Cardiac muscle cell (in vitro differentiated cells and primary cell): ENCODE data around the gene FDX1. TPM values are rescaled to one million over a fixed set of nuclear protein-coding genes. Genes with fewer than 3 reads are reported as not detected.

Experiments
- DNase-seq, 2 donors: peaks; one replicate each; pipeline versions ENCODE4 v3.0.0 to v3.0.0-alpha.2; 2010 to 2017; ENCODE audit warnings: low read depth in 1 of 2, low spot score in 1 of 2
- H3K27ac ChIP-seq: fragments of 200-600 bp; sonication (generic); 2 replicates; pipeline ENCODE4 v1.5.1; 2016
- H3K27me3 ChIP-seq: fragments of 200-600 bp; sonication (generic); 2 replicates; pipeline ENCODE4 v1.6.0; 2016; ENCODE audit warnings: control low read depth
- H3K36me3 ChIP-seq: fragments of 200-600 bp; sonication (generic); 2 replicates; pipeline ENCODE4 v1.5.1; 2016; ENCODE audit warnings: control low read depth
- H3K4me1 ChIP-seq: fragments of 200-600 bp; sonication (generic); 2 replicates; pipeline ENCODE4 v1.8.1; 2017; ENCODE audit warnings: low read depth, mild to moderate bottlenecking, mixed run types
- H3K4me3 ChIP-seq: fragments of 200-600 bp; sonication (generic); 2 replicates; pipeline ENCODE4 v1.5.1; 2016; ENCODE audit warnings: mild to moderate bottlenecking
- H3K9me3 ChIP-seq: fragments of 200-600 bp; sonication (generic); 2 replicates; pipeline ENCODE4 v1.5.1; 2017; ENCODE audit warnings: low read depth, mild to moderate bottlenecking, control low read depth
- polyA plus RNA-seq: library from polyadenylated mRNA; unstranded; fragments of >200 nt; fragmentation: Nextera tagmentation; extraction: Ambion mirVana; gene quantifications from 2 replicates; pipeline ENCODE4 v1.2.1, GENCODE V29; 2016
- total RNA-seq: library from RNA; depleted of rRNA; stranded (reverse); fragments of >200 nt; gene quantifications from 2 replicates; pipeline ENCODE4 v1.2.3, GENCODE V29; 2016
- TF ChIP-seq, protein P1 (sequence below): IDR thresholded peaks from 2 replicates; pipeline ENCODE4 v1.5.1; 2012; ENCODE audit warnings: low read depth, mild to moderate bottlenecking, low read length

FDX1 gene
- total and polyA plus RNA-seq, 2 experiments from 2014 or later, result 20.0 to 30.0 TPM

DNA sequence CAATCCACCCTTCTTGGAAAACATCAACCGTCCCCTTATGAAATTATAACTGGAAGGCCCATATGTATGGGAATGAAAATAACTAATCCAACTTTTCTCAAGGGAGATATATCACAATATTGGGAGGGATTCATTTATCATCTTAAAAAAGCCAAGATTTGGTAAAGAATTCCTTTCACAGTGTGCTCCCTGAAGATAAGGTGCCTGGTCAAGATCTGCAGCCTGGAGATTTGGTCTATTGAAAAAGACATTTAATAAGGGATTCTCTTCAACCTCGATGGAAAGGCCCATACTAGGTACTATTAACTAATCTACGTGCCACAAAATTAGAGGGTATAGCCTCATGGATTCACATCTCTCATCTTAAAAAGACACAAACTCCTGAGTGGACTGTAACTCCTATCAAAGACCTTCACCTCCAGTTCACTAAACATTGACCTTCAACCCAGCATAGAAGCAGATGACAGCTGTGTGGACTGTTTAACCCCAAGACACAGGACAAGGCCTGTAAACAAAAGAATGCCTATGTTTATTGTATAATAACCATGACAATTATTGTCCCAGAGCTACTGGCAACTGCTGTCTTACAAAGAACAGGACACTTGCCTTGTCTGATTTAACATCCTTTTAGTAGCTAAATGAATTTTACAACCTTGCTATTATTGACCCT, 4.8 kb upstream of the FDX1 start:
- peaks cover 3% of the 10 kb centered on the region for H3K4me1 ChIP-seq
- no peak overlapping the region for H3K27ac ChIP-seq
- TF ChIP-seq, protein P1, sequence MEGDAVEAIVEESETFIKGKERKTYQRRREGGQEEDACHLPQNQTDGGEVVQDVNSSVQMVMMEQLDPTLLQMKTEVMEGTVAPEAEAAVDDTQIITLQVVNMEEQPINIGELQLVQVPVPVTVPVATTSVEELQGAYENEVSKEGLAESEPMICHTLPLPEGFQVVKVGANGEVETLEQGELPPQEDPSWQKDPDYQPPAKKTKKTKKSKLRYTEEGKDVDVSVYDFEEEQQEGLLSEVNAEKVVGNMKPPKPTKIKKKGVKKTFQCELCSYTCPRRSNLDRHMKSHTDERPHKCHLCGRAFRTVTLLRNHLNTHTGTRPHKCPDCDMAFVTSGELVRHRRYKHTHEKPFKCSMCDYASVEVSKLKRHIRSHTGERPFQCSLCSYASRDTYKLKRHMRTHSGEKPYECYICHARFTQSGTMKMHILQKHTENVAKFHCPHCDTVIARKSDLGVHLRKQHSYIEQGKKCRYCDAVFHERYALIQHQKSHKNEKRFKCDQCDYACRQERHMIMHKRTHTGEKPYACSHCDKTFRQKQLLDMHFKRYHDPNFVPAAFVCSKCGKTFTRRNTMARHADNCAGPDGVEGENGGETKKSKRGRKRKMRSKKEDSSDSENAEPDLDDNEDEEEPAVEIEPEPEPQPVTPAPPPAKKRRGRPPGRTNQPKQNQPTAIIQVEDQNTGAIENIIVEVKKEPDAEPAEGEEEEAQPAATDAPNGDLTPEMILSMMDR, result no peak
- no peak overlapping the region for H3K4me3 ChIP-seq
- H3K27me3 ChIP-seq, result no peaks in the 10 kb centered on the region
- H3K9me3 ChIP-seq, result no peaks in the 10 kb centered on the region
- no peak for DNase-seq
- no peaks in the 10 kb centered on the region for H3K36me3 ChIP-seq

- TF ChIP-seq, protein P1, result no peak
- peak in 1 of 2 donors; percentile 71 for DNase-seq
- Histone ChIP-seq H3K27ac (no peak overlapping the region), H3K36me3 (no peaks in the 10 kb centered on the region), H3K4me1 (peaks cover 3% of the 10 kb centered on the region), H3K4me3 (no peak overlapping the region), H3K9me3 (no peaks in the 10 kb centered on the region), H3K27me3 (no peaks in the 10 kb centered on the region)
Observed at GRCh38 chr11:110425751-110426545, 3.8 kb upstream of the FDX1 start.

DNA sequence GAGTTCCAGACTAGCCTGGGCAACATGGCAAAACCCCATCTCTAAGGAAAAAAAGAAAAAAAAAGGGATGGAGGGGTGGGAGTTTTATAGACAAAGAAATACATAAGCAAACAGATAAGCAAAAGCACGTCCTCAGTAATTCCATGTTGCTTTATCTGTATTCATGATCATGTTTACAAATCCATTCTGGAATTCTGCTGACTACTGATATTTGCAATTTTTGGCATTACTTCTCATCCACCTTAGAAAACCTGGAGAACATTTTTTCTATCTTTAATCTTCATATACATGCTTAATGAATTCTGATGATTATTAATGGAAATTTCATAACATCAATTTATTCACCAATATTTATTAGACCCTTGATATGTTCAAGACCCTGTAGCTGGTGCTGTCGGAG, 1.7 kb upstream of the FDX1 start:
- TF ChIP-seq, protein P1, result no peak
- no peaks in the 10 kb centered on the region for H3K27me3 ChIP-seq

DNA sequence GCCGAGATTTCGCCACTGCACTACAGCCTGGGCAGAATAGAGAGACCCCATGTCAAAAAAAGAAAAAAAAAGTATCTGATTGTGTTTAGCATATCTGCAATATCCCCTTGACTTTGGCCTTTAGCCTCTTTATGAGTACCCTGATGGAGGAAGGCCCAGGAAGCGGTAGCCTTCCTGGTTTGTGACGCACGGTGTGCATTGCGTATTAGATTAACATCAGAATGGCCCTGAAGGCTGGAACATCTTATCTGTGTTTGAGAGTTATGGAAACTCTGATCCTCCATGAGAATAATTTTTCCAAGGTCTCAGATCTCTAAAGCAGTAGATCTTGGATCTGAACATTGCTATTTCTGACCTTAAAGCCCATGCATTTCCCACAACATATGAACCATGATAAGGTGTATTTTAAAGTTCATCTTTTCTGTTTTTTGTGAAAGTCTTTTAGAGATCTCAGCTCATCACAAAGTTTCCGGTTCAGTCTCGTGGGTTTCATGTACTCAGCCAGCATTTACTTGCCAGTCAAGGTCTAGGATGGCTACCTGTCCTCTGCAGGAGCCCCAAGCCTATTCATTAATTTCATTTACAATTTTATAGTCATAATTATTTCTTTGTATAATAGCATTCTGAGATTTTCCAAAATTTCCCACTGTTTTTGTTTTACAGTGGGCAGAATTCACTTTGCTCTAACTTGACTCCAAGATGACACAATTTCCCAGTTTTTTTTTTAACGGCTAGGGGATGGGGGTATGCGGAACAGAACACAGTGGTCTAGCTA, 605 bp upstream of the FDX1 start:
- peak overlapping the region; percentile 94 for H3K27ac ChIP-seq

More for the DNA sequence above, 1.7 kb upstream of the FDX1 start:
- H3K9me3 ChIP-seq, result no peaks in the 10 kb centered on the region
- no peak overlapping the region for H3K4me3 ChIP-seq
- no peak for DNase-seq
- H3K36me3 ChIP-seq, result no peaks in the 10 kb centered on the region
- peaks cover 13% of the 10 kb centered on the region for H3K4me1 ChIP-seq
- H3K27ac ChIP-seq, result no peak overlapping the region

More for the DNA sequence above, 605 bp upstream of the FDX1 start:
- DNase-seq, result no peak
- Histone ChIP-seq H3K4me1 (peaks cover 13% of the 10 kb centered on the region), H3K27me3 (no peaks in the 10 kb centered on the region), H3K36me3 (no peaks in the 10 kb centered on the region), H3K9me3 (no peaks in the 10 kb centered on the region), H3K4me3 (peak overlapping the region; percentile 70)
- TF ChIP-seq, protein P1, result no peak
